HG03521 (cell line): ENCODE data around the gene LCP1.

Source experiments
- ATAC-seq: cut with Tn5 transposase; IDR thresholded peaks from one replicate; pipeline ENCODE4 v1.9.1; 2021; ENCODE audit warnings: mild to moderate bottlenecking, moderate library complexity; ENCODE audit not compliant: unreplicated experiment

Gene LCP1

DNA sequence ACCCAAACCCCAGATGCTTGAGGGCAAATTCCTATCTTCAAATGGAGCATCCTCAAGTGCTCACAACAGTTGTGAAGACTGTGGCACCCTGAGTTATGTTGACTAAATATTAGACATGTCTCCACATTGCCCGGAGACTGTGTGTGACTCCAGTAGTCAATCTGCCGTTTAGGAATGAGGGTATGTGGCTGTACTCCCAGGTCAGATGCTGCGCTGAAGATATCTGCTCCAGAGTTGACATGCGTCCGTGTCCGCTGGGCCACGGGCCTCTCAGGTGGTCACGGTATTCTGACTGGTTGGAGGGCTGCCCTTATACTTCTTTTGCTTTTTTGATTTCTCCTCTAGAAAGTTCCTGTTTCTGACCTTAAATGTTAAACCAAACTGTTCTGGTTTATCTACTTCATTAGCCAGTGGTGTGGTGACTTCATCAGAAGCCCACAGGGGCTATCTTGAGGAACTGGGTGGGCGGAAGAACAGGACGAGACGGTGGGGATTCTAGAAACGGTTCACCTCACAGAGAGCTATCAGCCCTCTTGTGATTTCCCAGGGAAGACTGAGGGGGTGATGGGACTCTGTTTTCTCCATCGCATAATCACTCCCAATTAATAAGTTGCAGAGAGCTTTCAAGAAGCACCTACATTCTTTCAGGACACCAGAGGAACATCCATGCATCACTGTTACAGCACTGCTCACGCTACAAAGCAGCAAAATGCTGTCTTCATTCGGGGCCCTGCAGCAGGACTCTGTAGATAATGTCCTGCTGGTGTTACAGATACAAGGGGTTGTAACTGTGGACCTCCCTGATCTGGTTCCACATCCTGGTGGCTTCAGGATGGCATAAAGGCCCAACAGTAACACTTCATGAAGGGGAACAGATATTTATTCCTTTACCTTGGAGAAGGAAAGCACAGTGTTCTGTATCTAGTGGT, 1.3 kb upstream of the LCP1 start:
- no peak for ATAC-seq

DNA sequence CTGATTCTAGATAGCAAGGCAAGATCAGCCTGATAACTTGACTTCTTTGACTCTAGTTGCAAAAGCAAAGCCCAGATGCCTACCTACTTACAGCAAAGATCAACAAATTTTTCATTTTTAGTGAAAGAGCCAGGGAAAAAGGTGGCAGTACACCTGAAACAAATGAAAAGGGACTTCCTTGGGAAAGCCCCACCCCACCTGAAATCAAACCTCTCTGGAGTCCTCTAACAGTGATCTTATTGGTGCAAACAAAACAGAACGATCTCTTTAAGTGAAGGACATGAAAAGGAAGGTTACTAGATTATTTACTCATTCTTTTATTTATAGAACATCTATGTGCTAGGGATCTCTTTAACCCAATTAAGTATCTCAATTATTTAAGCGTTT, 507 bp upstream of the LCP1 start:
- ATAC-seq: no peak

DNA sequence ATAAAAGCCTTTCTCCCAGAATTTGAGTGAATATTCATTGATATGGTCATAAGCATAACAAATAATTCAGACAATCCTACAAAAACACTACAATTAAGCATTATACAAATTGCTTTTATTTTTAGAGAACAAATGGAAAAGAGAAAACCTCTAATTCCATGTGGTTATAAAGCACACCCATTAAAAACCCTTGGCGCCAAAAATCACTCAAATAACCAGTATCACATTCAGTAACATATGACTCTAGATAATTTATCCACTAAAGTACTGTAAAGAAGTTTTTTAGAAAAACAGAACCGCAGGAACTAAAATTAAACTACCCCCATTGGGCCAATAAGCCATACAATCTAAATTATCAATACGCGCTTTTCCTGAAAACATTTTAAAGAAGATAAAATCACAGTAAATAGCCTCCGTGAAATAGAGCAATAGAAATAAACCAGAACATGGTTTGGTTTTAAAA, 569 bp downstream of the LCP1 start:
- ATAC-seq: no peak

DNA sequence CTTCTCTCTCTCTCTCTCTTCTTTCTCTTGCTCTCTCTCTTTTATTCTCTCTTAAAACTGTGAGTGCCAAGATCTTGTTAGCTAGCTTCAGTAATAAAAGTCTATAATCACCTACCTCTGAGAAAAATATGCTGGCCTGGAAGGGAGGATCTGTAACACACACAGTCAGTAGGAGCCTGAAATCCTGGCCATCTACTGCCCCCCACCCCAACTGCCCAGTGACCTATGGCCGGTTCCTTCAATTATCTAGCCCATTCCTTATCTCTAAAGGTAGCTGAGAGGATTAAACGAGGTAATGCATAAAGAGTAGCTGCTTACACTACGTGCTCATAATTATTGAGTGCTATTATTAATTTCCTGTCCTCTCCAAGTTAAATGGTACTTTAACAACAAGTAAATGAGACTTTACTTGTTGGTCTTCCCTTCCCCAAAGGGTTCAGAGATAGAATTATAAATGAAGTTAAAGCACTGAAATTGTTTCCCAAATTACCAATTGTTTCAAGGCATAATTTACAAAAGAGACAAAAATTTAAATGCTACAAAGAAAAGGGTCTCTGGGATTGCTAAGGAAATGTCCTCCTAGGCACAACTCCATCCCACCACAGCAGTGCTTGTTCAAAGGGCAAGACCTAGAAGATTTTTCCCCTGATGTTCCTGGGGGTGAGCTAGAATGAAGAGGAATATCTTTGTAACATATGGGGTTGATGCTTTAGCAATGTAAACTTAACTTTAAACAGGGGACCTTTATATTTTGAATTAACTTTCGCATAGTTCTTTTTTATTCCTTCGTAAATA, 1.8 kb downstream of the LCP1 start:
- no peak for ATAC-seq

DNA sequence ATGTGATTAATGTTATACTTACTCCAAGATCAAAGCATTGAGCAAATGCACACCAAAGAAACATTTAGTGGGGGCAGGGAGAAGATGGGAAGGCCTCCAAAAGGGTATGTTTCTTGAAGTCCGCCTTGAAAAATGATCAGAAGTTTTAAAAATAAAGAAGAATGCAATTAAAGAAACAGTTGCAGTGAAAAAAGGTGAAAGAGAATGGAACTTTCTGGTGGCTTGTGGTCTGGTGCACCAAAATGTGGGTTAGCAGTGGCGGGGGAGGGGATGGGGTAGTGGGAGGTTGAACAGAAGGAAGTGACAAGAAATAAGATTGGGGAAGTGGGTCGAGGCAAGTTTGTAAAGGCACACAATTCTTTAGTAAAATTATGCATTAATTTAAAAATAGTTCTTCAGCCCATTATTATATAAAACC, 2.5 kb downstream of the LCP1 start:
- ATAC-seq: no peak

DNA sequence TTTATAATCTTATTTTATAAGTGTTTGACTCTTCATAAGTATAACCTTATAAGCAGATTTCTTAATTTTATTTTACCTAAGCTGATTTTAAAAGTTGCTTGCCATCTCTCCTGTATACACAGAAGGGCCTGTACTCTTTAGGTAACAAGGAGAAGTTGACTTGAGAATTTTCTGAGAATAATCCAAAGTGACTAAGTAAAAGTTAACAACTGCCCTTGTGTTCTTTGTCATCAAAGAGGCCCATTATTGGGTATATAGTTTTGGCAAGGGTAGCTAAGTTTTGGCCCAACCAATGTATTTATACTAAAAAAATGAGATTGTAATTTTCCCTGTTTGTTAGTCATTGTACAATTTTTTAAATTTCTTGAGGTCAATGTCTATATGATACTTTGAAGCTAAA, 3.2 kb downstream of the LCP1 start:
- ATAC-seq: no peak

DNA sequence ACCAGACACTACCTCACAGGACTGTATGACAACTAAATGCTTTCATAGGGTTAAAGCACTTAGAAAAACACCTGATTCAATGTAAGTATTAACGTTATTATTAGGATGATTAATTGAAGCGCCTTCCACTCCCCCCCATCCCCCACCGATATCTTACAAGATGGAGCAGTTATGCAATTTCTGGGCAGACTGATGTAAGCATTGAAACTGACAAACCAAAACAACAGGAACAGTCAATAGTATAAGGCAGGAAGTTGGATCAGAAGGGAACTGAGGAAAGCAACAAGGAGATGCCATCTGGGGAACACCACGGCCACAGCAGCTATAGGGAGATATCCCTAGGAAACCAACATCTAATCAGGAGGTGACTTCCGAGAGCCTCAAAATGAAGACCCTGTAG, 3.8 kb downstream of the LCP1 start:
- ATAC-seq: no peak

DNA sequence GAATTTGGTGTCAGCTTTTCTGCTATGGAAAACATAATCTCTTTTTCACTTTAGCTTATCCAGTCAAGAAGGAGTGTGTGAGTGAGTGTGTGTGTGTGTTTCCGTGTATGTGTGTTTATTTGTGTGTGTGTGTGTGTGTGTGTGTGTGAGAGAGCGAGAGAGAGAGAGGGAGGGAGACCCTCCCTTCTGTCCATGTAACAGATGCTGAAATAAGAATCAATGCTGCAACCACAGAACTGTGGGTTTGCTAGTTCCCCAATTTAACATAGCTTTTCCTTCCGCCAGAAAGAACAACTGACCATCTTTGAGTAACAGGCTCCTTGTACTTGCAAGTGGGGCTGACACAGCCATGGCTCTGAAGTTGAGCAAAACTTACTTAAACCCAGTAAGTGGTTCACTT, 5.2 kb downstream of the LCP1 start:
- peak; percentile 29 for ATAC-seq

DNA sequence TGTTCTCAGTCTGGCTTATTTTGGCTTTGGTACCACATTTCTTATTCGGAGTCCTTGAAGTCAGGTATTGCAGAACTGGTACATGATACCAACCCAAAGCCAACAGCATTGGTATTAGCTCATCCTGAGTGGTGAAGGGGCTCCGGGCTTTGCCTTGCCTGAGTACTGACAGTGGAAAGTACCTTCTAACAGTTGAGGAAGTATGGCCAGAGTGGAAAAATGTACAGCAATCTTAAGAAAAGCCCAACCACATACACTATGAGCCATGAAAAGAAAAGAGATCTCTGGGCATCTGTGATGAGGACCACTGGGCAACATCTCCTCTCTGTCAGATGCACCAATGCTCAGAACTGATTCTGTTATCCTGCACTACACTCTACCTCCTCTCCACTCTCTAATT, 8.3 kb downstream of the LCP1 start:
- no peak for ATAC-seq

DNA sequence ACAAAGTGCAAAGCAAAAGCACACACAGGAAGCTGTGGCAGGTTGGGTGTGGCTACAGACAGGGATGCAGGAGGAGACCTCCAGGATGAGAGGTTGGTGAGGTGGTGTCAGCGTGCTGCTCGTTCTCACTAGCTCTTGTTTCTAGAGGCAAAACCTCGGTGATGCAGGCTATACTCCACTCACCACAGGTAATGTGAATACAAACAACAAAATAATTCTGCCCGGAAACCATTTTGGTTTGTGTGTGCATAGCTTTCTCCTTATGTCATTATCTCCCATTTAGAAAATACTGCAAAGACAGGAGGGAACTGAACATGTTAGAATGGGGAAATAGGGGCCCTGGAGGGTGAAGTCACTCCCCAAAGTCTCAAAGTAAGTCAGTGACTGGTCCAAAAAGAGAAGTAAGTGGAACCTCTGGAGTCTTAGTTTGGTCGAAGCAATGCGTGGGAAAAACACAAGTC, 9.4 kb downstream of the LCP1 start:
- no peak for ATAC-seq

DNA sequence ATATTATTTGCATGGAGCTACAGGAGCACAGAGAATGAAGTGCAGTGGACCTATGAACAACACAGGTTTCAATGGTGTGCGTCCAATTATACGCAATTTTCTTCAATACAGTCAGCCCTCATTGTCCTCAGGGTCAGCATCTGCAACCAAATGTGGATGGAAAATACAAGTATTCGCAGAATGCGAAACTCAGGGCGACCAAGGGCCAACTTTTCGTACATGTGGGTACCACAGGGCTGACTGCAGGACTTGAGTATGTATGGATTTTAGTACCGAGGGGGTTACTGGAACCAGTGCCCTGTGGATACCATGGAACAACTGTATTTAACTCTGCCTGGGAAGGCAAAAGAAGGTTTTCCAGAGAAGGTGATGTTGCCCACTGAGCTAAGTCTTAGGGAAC, 10.2 kb downstream of the LCP1 start:
- ATAC-seq: no peak

DNA sequence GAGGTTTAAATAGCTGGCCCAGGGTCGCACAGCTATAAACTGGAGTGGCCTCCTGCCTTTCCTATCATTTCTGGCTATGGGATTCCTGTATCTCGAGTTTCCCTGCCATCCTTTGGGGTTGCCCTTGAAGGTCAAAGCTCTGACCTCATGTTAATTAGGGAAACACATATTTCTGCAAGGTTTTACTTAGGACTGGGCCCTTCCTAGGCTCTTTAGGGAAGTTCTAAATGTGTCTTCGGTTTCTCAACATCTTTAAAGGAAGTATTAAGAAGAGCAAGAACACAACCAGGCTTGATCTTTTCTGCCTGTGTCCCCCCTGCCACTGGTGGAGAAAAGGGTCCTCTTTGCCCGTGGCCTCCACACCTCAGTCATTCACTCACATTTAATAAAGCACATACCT, 10.8 kb downstream of the LCP1 start:
- ATAC-seq: no peak

DNA sequence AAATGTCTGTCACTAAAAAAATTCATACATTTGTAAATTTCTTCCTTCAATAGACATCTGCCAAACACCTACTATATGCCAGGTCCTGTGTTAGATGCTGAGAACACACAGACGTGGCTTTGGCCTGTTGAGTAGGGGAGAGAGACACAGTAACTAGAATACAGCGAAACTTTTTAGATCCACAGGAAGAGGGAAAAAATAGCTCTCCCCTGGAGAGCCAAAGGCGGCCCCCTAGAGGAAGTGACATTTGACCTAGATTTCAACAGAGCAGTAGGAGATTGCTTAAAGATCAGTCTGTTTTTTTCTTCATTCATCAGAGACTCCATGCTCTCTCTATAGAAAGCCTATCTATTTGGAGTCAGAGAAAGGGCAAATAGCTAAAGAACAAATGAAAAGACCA, 11.3 kb downstream of the LCP1 start:
- no peak for ATAC-seq

DNA sequence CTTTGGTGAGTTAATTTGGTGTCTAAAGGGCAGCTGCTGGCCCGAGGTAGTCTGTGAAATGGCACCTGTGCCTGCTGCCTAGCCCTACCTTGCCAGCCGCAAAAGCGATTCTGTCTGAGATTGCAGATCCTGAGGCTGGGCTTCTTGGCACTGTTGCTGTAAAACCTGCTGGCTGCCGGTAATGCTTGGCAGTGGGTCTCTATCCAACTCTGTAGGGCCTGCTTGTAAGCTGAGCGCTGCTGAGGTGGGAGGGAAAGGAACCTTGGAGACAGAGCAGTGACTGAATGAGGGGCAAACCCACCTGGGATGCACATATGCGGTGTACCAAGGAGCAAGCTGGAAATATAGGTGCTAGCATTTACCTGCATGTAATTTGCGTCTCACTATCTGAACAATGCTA, 11.7 kb downstream of the LCP1 start:
- ATAC-seq: no peak

DNA sequence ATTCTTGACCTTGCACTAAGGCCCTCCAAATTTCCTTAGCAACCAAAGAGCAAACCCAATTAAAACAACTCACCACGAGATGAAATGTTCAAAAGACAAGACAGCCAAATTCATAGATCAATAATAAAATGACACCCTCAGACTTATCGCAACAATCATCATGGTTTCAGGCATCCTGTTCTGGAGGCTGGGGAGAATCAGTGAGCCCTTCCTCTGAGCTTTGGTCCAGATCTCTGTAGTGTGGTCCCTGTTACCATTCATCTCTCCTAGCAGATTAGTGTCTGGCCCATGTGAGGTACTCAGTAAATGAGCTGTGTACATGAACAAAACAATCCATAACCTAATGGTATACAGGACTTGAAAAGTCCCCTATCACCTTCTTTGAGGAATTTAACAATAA, 12.2 kb downstream of the LCP1 start:
- no peak for ATAC-seq

DNA sequence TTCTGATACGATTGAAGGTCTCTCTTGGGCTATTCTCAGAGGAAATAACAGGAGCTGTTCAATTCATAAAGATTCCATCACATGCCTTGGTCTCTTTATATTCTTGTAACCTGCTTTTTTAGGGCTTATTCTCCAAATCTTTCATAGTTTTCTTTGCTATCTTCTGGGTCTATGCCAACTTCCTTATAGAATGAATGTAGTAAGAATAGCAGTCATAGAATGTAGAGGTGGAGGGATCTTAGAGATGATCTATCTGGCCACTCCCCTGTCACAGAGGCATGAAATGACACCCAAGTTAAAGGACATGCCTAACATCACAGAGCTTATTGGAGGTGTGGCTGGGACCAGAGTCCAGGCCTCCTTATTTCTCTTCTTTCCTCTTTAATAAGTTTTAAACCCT, 13.2 kb downstream of the LCP1 start:
- no peak for ATAC-seq

DNA sequence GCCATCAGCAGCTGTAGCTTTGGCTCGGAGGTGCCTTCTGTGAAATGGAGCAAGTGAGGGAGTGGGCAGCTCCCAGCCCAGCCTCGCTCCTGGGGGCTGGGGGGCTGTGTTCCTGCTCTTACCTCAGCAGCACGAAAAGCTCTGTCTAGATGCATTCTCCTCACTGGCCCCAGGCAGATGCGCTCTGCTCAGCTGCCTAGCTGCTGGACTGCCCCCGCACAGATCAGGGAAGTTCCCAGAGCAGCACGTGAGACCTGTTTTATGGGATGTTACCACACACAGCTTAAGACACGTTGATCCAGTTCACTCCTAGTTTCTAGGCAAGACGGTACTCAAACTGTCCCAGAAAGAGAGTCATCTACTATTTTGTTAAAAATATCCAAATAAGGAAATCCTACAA, 13.6 kb downstream of the LCP1 start:
- ATAC-seq: no peak

DNA sequence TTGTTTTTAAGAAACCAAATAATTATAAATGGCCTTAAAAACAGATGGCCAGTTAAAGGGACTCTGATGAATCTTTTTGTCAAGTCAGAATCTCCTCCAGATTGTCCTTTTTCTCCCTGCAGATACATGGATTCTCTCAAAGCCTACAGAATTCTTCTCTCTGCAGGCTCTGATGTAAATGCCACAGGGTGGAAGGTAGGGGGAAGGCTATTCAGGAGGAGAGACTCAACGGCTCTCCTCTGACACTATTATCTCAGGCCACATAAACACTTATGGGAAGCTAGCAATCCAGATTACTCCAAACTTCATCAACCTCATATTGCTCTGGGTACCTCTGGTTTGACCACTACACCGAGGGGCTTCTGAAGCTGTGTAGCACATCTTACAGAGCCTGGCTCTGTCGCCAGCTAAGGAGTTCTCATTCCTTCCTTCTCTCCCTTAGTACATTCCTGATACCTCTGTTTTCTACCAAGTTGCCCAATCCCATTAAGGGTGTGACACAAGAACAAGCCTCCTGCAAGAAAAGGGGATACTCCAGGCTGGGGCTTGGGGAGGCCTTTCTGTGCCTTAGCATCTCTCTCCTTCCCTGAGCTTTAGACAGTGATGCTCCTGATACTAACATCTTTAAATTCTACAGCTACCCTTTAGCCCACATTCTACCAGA, 14.9 kb downstream of the LCP1 start:
- no peak for ATAC-seq

DNA sequence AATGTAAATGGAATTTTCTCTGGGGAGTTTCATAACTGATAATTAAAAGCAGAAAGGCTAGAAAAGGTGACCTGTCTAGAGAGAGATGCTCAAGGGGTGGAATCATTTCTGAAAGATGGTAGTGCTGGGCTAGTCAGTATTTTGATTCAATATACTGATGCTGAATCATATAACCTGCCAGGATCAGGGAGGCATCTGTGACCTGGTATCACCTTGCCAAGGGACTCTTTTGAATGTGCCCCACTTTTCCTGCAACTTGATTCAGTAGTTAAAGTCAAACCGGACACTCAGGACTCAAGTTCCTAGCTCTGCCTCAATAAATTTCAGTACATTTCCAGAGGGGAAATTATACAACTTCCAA, 15.8 kb downstream of the LCP1 start:
- ATAC-seq: no peak

DNA sequence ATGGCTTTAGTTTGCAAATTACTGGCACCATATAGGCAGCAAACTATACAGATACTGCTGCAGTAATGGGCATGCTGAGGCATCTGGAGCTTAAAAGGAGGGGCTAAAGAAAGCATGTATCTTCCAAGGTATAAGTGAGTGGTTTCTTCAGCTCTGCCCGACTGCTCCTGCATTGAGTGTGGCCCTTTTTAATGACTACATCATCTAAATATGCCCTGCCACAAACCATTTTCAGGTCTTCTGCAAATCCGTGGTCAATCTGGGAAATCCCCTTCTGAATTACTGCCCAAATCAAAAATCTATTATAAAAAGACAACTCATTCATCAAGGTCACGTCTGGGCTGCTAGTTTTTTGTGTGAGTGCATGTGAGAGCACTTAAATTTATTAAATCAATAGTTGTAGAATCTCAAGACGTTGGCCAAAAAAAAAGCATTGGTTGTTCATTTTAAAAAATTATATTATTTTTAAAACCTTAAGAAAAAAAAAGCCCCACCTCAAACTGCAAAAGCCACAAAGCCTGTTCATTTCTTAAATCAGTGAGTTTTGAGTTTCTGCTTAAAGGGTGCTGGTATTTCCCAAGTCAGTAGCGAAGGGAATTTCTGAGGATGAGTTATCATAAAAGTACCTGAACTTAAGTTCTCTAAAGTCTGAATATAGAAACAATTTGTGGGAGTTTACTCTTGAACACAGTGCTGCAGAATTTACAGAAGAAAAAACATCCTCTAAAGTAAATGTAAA, 16.3 kb downstream of the LCP1 start:
- no peak for ATAC-seq

DNA sequence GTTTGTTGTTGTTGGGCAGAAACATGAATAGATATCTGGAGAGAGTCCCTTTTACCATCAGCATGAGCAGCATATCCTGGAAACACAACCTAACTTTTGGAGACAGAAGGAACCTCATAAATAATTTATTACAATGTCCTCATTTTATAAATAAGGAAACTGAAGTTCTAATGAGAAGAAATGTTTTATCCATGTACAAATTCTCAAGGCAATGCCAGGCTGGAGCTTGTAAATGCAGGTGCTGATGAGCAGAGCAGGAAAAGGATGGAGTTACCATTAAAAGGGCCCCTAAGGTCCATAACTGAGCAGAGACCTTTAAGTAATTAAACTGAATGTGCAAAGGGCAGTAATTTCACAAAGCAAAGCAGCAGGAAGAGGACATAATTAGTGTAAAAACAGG, 17.3 kb downstream of the LCP1 start:
- ATAC-seq: no peak
